Osteoblast (primary cell): ENCODE measurements around the gene RNF128. TPM values are rescaled to one million over a fixed set of nuclear protein-coding genes. Genes with fewer than 3 reads are reported as not detected.

Source experiments
- DNase-seq: peaks from one replicate; pipeline ENCODE4 v3.0.0; 2011; ENCODE audit warnings: low spot score, mixed read lengths; ENCODE audit not compliant: insufficient read length; ENCODE audit errors: missing footprints
- H2AFZ ChIP-seq: 2 replicates; pipeline ENCODE4 v1.6.0; 2011; ENCODE audit warnings: mild to moderate bottlenecking, low read length
- H3K27ac ChIP-seq: 2 replicates; pipeline ENCODE4 v1.5.1; 2011; ENCODE audit warnings: mild to moderate bottlenecking, low read depth, low read length, moderate library complexity
- H3K27me3 ChIP-seq: 2 replicates; pipeline ENCODE4 v1.6.0; 2012; ENCODE audit warnings: mild to moderate bottlenecking, control low read depth, inconsistent platforms, low read length, moderate library complexity; ENCODE audit not compliant: insufficient read depth
- H3K36me3 ChIP-seq: 2 replicates; pipeline ENCODE4 v1.5.1; 2011; ENCODE audit warnings: mild to moderate bottlenecking, low read length, control low read depth, moderate library complexity; ENCODE audit not compliant: insufficient read depth
- H3K4me1 ChIP-seq: 2 replicates; pipeline ENCODE4 v1.5.1; 2011; ENCODE audit warnings: mild to moderate bottlenecking, low read length, control low read depth, moderate library complexity; ENCODE audit not compliant: insufficient read depth
- H3K4me2 ChIP-seq: 2 replicates; pipeline ENCODE4 v1.6.0; 2011; ENCODE audit warnings: mild to moderate bottlenecking, low read length; ENCODE audit not compliant: insufficient read depth
- H3K4me3 ChIP-seq: fragments of 200-600 bp; sonication (generic); 3 replicates; pipeline ENCODE4 v1.5.1; 2012; ENCODE audit warnings: mild to moderate bottlenecking, low read length, inconsistent platforms; ENCODE audit not compliant: insufficient read depth
- H3K79me2 ChIP-seq: 2 replicates; pipeline ENCODE4 v1.6.0; 2012; ENCODE audit warnings: mild to moderate bottlenecking, low read length, control low read depth, inconsistent platforms; ENCODE audit not compliant: insufficient read depth
- H3K9me3 ChIP-seq: 2 replicates; pipeline ENCODE4 v1.5.1; 2011; ENCODE audit warnings: low read depth, low read length, control low read depth
- H4K20me1 ChIP-seq: 2 replicates; pipeline ENCODE4 v1.6.0; 2012; ENCODE audit warnings: mild to moderate bottlenecking, low read length, control low read depth; ENCODE audit not compliant: insufficient read depth
- total RNA-seq: library from RNA; depleted of rRNA; stranded (reverse); fragments of >200 nt; gene quantifications from 2 replicates; pipeline ENCODE4 v1.2.3, GENCODE V29; 2012
- TF ChIP-seq, protein P1 (sequence below): IDR thresholded peaks from 2 replicates; pipeline ENCODE4 v1.5.1; 2011; ENCODE audit warnings: mild to moderate bottlenecking, low read depth, low read length, moderate library complexity; ENCODE audit errors: extremely low read depth

The RNF128 gene
- total RNA-seq, 1 donor: 0.72 TPM

DNA sequence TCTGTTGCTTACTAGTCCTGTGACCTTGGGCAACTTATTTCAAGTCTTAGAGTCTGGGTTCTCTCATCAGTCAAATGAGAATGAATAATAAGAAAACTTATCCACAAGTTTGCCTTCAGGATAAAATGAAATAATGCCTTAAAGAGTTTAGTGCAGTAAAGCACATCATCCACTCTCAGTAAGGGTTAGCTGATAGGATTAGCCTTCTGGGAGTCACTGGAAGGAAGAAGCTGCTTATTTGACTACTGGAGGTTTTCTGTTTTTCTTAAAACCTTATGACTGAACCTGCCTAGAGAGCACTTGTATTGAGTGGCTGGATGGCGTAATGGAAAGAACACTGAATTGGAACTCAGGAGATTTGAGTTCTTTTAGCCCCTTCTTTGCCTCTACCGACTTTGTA is 1.8 kb downstream of the RNF128 start:
- TF ChIP-seq, protein P1, sequence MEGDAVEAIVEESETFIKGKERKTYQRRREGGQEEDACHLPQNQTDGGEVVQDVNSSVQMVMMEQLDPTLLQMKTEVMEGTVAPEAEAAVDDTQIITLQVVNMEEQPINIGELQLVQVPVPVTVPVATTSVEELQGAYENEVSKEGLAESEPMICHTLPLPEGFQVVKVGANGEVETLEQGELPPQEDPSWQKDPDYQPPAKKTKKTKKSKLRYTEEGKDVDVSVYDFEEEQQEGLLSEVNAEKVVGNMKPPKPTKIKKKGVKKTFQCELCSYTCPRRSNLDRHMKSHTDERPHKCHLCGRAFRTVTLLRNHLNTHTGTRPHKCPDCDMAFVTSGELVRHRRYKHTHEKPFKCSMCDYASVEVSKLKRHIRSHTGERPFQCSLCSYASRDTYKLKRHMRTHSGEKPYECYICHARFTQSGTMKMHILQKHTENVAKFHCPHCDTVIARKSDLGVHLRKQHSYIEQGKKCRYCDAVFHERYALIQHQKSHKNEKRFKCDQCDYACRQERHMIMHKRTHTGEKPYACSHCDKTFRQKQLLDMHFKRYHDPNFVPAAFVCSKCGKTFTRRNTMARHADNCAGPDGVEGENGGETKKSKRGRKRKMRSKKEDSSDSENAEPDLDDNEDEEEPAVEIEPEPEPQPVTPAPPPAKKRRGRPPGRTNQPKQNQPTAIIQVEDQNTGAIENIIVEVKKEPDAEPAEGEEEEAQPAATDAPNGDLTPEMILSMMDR: no peak
- H3K27me3 ChIP-seq: peaks cover 21% of the 10 kb centered on the region
- no peaks in the 10 kb centered on the region for H3K79me2 ChIP-seq
- no peak overlapping the region for H3K4me2 ChIP-seq
- H2AFZ ChIP-seq: no peak overlapping the region
- no peaks in the 10 kb centered on the region for H3K36me3 ChIP-seq
- H3K4me3 ChIP-seq: no peak overlapping the region
- no peaks in the 10 kb centered on the region for H3K4me1 ChIP-seq
- H4K20me1 ChIP-seq: no peaks in the 10 kb centered on the region
- no peak overlapping the region for H3K27ac ChIP-seq
- no peak for DNase-seq
- no peaks in the 10 kb centered on the region for H3K9me3 ChIP-seq

DNA sequence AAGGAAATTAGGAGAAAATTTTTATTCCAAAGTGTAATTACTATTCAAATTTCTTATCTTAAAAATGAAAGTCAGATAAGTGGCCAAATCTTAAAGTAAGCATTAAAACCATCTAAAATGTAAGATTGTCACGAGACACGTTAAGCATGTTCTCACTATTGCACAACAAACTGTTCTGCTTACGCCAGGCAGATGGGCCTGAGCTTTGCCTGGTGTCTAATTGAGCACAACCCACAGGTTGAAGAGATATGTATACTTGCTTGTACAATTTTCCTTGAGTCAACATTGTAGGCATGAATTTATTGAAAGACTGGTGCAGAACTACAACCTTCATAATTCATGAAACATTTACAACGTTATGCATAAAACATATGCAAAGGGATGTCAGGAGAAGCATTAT is 3.9 kb downstream of the RNF128 start:
- Histone ChIP-seq H3K9me3 (no peaks in the 10 kb centered on the region), H4K20me1 (no peaks in the 10 kb centered on the region), H3K27ac (no peak overlapping the region), H2AFZ (no peak overlapping the region), H3K36me3 (no peaks in the 10 kb centered on the region), H3K4me3 (no peak overlapping the region), H3K4me2 (no peak overlapping the region), H3K27me3 (peaks cover 10% of the 10 kb centered on the region), H3K79me2 (no peaks in the 10 kb centered on the region), H3K4me1 (no peaks in the 10 kb centered on the region)
- DNase-seq: no peak
- TF ChIP-seq, protein P1: no peak

DNA sequence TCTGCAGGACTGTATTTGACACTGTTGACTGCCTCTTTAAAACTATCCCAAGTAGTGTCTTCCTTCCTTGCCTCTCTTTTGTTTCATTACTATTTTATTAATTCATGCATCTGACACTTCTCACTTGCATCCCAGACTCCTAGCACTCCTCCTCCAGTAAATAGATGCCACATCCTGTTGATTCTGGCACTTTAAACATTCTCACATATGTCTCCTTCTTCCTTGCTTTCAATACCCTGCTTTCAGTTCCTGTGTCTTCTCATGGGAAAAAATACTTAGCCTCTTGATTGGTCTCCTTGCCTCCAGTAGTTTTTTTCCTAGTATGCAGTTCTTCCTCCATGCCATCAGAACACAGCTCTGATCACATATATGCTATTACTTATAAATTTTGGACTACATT is 5.1 kb downstream of the RNF128 start:
- Histone ChIP-seq H3K4me2 (no peak overlapping the region), H2AFZ (no peak overlapping the region), H3K4me3 (no peak overlapping the region), H3K27ac (no peak overlapping the region), H3K4me1 (no peaks in the 10 kb centered on the region), H3K9me3 (no peaks in the 10 kb centered on the region), H3K27me3 (peaks cover 10% of the 10 kb centered on the region), H4K20me1 (no peaks in the 10 kb centered on the region), H3K36me3 (no peaks in the 10 kb centered on the region), H3K79me2 (no peaks in the 10 kb centered on the region)
- TF ChIP-seq, protein P1: no peak
- DNase-seq: no peak

DNA sequence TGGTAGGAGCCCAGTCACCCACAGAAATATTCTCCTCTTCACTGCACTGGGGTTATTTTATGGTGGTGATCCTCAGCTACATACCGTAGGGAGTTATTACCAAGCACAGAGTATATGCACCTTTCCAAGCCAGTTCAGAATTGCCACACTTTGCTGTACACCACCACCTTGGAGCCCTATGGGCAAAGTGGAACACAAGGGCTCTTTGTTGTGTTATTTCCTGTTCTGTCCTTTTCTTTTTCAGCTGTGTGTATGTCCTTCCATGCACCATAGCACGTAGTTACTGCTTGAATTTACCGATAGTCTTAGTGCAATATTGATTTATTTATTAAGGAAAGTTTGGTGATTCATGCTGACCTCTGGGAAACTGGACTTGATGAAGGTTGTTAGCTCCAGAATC is 8.3 kb downstream of the RNF128 start:
- no peaks in the 10 kb centered on the region for H3K9me3 ChIP-seq
- no peaks in the 10 kb centered on the region for H3K4me1 ChIP-seq
- no peak overlapping the region for H2AFZ ChIP-seq
- no peaks in the 10 kb centered on the region for H4K20me1 ChIP-seq
- H3K36me3 ChIP-seq: no peaks in the 10 kb centered on the region
- no peaks in the 10 kb centered on the region for H3K79me2 ChIP-seq
- TF ChIP-seq, protein P1: no peak
- H3K4me3 ChIP-seq: no peak overlapping the region
- H3K4me2 ChIP-seq: no peak overlapping the region
- no peak overlapping the region for H3K27ac ChIP-seq
- no peak for DNase-seq
- H3K27me3 ChIP-seq: no peaks in the 10 kb centered on the region
